Astrocyte of the spinal cord (primary cell): Measurements from ENCODE around the gene ULK4.

Experiments
- DNase-seq: peaks from one replicate; pipeline ENCODE4 v3.0.0; 2011; ENCODE audit warnings: low read depth, low spot score
- H3K4me3 ChIP-seq: 2 replicates; pipeline ENCODE4 v1.5.1; 2011; ENCODE audit warnings: low read depth, mild to moderate bottlenecking, low read length, moderate library complexity
- in situ Hi-C: cut with HindIII; loops from 2 replicates; pipeline ENCODE4 v1.10.0; 2017; ENCODE audit warnings: low sequenced_read_pairs
- TF ChIP-seq, protein P1 (sequence below): IDR thresholded peaks from 2 replicates; pipeline ENCODE4 v1.5.1; 2012; ENCODE audit warnings: low read depth, mild to moderate bottlenecking, low read length, inconsistent platforms

The ULK4 gene

DNA sequence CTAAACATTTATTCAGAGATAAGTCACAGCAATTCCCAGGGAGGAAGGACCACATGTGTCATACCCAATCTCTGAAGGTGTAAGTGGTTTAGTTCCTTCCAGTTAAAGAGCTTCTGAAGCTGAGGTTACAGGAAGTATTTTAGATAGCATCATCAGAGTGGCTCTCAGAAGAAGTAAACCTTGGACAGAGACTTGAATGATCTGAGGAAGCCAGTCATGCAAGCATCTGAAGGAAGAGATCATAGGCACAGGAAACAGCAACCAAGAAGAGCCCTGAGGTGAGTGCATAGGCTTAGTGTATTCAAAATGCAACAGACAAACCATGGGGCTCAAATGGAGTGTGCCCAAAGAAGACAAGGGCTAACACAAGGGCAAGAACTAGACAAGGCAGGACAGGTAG is 210.3 kb downstream of the ULK4 start:
- TF ChIP-seq, protein P1, sequence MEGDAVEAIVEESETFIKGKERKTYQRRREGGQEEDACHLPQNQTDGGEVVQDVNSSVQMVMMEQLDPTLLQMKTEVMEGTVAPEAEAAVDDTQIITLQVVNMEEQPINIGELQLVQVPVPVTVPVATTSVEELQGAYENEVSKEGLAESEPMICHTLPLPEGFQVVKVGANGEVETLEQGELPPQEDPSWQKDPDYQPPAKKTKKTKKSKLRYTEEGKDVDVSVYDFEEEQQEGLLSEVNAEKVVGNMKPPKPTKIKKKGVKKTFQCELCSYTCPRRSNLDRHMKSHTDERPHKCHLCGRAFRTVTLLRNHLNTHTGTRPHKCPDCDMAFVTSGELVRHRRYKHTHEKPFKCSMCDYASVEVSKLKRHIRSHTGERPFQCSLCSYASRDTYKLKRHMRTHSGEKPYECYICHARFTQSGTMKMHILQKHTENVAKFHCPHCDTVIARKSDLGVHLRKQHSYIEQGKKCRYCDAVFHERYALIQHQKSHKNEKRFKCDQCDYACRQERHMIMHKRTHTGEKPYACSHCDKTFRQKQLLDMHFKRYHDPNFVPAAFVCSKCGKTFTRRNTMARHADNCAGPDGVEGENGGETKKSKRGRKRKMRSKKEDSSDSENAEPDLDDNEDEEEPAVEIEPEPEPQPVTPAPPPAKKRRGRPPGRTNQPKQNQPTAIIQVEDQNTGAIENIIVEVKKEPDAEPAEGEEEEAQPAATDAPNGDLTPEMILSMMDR = no peak
- no peak for DNase-seq
- no peak overlapping the region for H3K4me3 ChIP-seq
- in situ Hi-C loops = no loop called here

DNA sequence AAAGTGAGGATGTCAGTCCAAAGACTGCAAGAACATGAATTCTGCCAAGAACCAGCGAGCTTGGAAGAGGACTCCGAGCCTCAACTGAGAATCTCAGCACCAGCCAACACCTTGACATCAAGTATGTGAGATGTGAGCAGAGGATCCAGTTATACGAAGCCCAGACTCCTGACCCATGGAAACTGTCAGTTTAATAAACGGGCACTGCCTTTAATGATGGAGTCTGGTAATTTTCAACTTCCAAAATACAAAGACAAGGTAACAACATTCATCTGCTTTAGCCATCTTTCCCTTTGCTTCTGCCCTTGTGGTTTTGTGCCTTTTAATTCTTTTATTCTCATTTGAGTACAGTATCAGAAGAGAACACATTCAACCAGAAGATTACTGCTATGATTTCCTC is 211.9 kb downstream of the ULK4 start:
- TF ChIP-seq, protein P1 = no peak
- in situ Hi-C loops = no loop called here
- DNase-seq = no peak
- H3K4me3 ChIP-seq = no peak overlapping the region

GRCh38 chr3:41746215-41746614 is 215.7 kb downstream of the ULK4 start:
- TF ChIP-seq, protein P1 = no peak
- in situ Hi-C loops = no loop called here
- no peak overlapping the region for H3K4me3 ChIP-seq
- no peak for DNase-seq

DNA sequence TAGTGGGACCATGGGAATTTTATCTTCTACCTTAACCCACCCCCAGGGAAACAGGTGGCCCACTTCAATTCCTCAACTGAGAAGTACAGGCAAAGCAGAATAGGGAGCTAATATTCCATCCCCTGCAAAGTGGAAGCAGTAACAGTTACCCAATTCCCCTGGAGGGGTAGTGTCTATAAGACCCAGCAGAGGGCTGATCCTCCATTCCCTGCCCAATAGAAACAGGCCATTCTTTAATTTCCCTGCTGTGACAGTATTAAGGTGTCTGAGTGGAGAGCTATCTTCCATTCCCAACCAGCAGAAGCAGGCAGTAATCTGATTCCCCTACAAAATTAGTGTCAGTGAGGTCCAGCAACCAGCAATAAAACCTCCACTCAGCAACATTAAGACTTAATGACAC is 219.8 kb downstream of the ULK4 start:
- H3K4me3 ChIP-seq = no peak overlapping the region
- TF ChIP-seq, protein P1 = no peak
- in situ Hi-C loops = no loop called here
- DNase-seq = no peak

GRCh38 chr3:41740374-41740886 is 221.5 kb downstream of the ULK4 start:
- no peak for DNase-seq
- no peak overlapping the region for H3K4me3 ChIP-seq
- TF ChIP-seq, protein P1 = no peak
- in situ Hi-C loops = no loop called here

DNA sequence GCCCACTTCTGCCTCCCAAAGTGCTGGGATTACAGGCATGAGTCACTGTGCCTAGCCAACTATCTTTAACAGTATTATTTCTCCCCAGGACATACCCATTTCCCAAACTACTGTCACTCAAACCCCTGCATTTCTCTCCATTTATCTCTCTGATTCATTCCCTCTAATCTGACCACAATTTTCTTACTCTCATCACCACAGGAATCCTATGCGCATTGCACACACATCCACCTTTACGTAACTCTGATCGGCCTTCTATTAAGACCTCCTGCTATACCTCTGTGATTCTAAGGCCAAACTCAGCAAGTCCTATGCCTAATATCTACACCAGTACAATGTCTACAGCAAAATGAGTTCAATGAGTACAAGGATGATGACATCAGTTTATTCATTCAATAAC is 235.0 kb downstream of the ULK4 start:
- DNase-seq = peak; percentile 6
- TF ChIP-seq, protein P1 = no peak
- no peak overlapping the region for H3K4me3 ChIP-seq
- in situ Hi-C loops = no loop called here

DNA sequence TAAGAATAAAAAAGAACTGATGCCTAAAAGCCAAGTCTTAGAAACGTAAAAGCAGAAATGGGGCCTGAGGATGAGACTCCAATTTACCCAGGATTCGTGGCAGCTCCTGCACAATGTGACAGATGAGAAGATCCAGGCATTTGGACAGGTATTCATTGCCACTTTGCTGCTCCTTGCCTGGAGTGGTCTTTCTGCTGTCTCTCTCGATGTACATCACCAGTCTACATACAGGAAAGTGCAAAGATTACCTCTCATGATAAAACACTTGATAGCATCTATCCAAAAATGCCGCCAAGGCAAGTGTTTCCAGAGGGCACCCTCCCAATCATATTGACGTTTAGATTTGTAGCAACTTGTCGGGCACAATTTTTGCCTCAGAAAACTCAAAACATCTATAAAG is 244.3 kb downstream of the ULK4 start:
- no peak overlapping the region for H3K4me3 ChIP-seq
- TF ChIP-seq, protein P1 = no peak
- no peak for DNase-seq
- in situ Hi-C loops = no loop called here
